PFSK-1 (cell line): ENCODE measurements around the gene FAM221B.

Experiments
- POLR2AphosphoS5 ChIP-seq: IDR thresholded peaks from 2 replicates; pipeline ENCODE4 v1.6.1; 2012; ENCODE audit warnings: low read depth, mild to moderate bottlenecking, control low read depth, low read length, moderate library complexity
- SIN3A ChIP-seq: IDR thresholded peaks from 2 replicates; pipeline ENCODE4 v1.6.1; 2012; ENCODE audit warnings: mild to moderate bottlenecking, low read length, moderate library complexity, borderline replicate concordance; ENCODE audit not compliant: insufficient read depth
- TAF1 ChIP-seq: IDR thresholded peaks from 2 replicates; pipeline ENCODE4 v1.6.1; 2012; ENCODE audit warnings: low read length, control low read depth, borderline replicate concordance; ENCODE audit not compliant: insufficient read depth
- TF ChIP-seq, protein P1 (sequence below), 2 experiments: IDR thresholded peaks; 2 replicates each; pipeline versions ENCODE4 v1.6.1 to v1.8.0; 2011 to 2012; ENCODE audit warnings: low read depth in 2 of 2, low read length in 2 of 2, control low read depth in 1 of 2, inconsistent platforms in 1 of 2, mild to moderate bottlenecking in 1 of 2, moderate library complexity in 1 of 2; ENCODE audit not compliant: insufficient read depth in 1 of 2

DNA sequence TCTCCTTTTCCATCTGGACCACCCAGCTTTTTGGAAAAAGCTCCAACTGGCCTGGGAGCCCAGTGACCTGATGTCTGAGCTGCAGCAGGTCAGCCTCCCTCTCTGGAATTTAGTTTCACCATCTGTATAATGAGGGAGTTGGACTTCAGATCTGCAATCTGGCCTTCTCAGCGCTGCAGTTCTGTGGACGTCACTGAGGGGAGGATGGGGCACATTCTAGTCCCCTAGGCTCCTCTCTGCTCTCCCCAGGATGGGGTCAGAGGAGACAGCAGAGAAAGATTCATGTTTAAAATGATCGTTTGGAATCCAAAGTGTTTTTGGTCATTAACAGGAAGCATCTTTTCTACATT is 31.4 kb upstream of the FAM221B start:
- TF ChIP-seq, protein P1, sequence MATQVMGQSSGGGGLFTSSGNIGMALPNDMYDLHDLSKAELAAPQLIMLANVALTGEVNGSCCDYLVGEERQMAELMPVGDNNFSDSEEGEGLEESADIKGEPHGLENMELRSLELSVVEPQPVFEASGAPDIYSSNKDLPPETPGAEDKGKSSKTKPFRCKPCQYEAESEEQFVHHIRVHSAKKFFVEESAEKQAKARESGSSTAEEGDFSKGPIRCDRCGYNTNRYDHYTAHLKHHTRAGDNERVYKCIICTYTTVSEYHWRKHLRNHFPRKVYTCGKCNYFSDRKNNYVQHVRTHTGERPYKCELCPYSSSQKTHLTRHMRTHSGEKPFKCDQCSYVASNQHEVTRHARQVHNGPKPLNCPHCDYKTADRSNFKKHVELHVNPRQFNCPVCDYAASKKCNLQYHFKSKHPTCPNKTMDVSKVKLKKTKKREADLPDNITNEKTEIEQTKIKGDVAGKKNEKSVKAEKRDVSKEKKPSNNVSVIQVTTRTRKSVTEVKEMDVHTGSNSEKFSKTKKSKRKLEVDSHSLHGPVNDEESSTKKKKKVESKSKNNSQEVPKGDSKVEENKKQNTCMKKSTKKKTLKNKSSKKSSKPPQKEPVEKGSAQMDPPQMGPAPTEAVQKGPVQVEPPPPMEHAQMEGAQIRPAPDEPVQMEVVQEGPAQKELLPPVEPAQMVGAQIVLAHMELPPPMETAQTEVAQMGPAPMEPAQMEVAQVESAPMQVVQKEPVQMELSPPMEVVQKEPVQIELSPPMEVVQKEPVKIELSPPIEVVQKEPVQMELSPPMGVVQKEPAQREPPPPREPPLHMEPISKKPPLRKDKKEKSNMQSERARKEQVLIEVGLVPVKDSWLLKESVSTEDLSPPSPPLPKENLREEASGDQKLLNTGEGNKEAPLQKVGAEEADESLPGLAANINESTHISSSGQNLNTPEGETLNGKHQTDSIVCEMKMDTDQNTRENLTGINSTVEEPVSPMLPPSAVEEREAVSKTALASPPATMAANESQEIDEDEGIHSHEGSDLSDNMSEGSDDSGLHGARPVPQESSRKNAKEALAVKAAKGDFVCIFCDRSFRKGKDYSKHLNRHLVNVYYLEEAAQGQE (IDR thresholded peaks at IDR 0.05; ENCODE audit: insufficient read depth in 1 of 2, low read depth in 2 of 2, low read length in 2 of 2) = no peak
- TF ChIP-seq POLR2AphosphoS5 (no peak), TAF1 (no peak), SIN3A (no peak)
